Keratinocyte (primary cell): Measurements from ENCODE around the gene LRRC8C. TPM values are rescaled to one million over a fixed set of nuclear protein-coding genes. Genes with fewer than 3 reads are reported as not detected.

ENCODE experiments used
- DNase-seq: peaks from one replicate; pipeline ENCODE4 v3.0.0-alpha.2; 2011; ENCODE audit warnings: low read depth, missing footprints, low spot score
- FAIRE-seq: peaks from 2 replicates; lab custom pipeline; 2011; peaks lifted over from hg19 to GRCh38; lab: Jason Lieb, UNC
- H2AFZ ChIP-seq: 2 replicates; pipeline ENCODE4 v1.6.0; 2012; ENCODE audit warnings: low read length, control low read depth, inconsistent platforms; ENCODE audit not compliant: control insufficient read depth
- H3K27ac ChIP-seq: 2 replicates; pipeline ENCODE4 v1.5.1; 2011; ENCODE audit warnings: low read length; ENCODE audit not compliant: control insufficient read depth, insufficient read depth
- H3K27me3 ChIP-seq: 3 replicates; pipeline ENCODE4 v1.6.0; 2011; ENCODE audit warnings: low read length; ENCODE audit not compliant: control insufficient read depth, insufficient read depth; ENCODE audit errors: extremely low read depth
- H3K36me3 ChIP-seq, 2 experiments: 2 replicates in 1 of 2; 3 replicates in 1 of 2; pipeline ENCODE4 v1.5.1; 2011; ENCODE audit warnings: low read length in 2 of 2, mild to moderate bottlenecking in 1 of 2; ENCODE audit not compliant: control insufficient read depth in 2 of 2, insufficient read depth in 2 of 2; ENCODE audit errors: extremely low read depth in 1 of 2
- H3K4me1 ChIP-seq: 3 replicates; pipeline ENCODE4 v1.5.1; 2011; ENCODE audit warnings: low read length; ENCODE audit not compliant: control insufficient read depth, insufficient read depth; ENCODE audit errors: extremely low read depth
- H3K4me2 ChIP-seq: 3 replicates; pipeline ENCODE4 v1.6.0; 2011; ENCODE audit warnings: low read depth, low read length; ENCODE audit not compliant: control insufficient read depth, insufficient read depth; ENCODE audit errors: extremely low read depth
- H3K4me3 ChIP-seq, 3 experiments: fragments of 200-600 bp in 1 of 3; sonication (generic) in 1 of 3; 2 replicates in 2 of 3; 3 replicates in 1 of 3; pipeline ENCODE4 v1.5.1; 2011 to 2016; ENCODE audit warnings: low read length in 3 of 3, mild to moderate bottlenecking in 3 of 3, control low read depth in 2 of 3, inconsistent platforms in 1 of 3, low read depth in 1 of 3, mixed read lengths in 1 of 3, mixed run types in 1 of 3, moderate library complexity in 1 of 3; ENCODE audit not compliant: control insufficient read depth in 2 of 3, insufficient read depth in 2 of 3; ENCODE audit errors: extremely low read depth in 1 of 3
- H3K79me2 ChIP-seq: 2 replicates; pipeline ENCODE4 v1.6.0; 2012; ENCODE audit warnings: low read length; ENCODE audit not compliant: control insufficient read depth, insufficient read depth
- H3K9ac ChIP-seq: 3 replicates; pipeline ENCODE4 v1.6.0; 2011; ENCODE audit warnings: low read length; ENCODE audit not compliant: control insufficient read depth, insufficient read depth; ENCODE audit errors: extremely low read depth
- H3K9me1 ChIP-seq: 3 replicates; pipeline ENCODE4 v1.6.0; 2011; ENCODE audit warnings: low read length; ENCODE audit not compliant: control insufficient read depth, insufficient read depth; ENCODE audit errors: extremely low read depth
- H3K9me3 ChIP-seq: 2 replicates; pipeline ENCODE4 v1.5.1; 2012; ENCODE audit warnings: low read depth, low read length; ENCODE audit not compliant: control insufficient read depth
- H4K20me1 ChIP-seq: 3 replicates; pipeline ENCODE4 v1.6.0; 2011; ENCODE audit warnings: low read length; ENCODE audit not compliant: control insufficient read depth, insufficient read depth; ENCODE audit errors: extremely low read depth
- CTCF ChIP-seq, 3 experiments: IDR thresholded peaks in 1 of 3; conservative IDR thresholded peaks in 1 of 3; optimal IDR thresholded peaks in 1 of 3; 2 replicates in 2 of 3; 3 replicates in 1 of 3; pipeline versions ENCODE3 to v1.5.1; 2011; ENCODE audit warnings: low read length in 3 of 3, mild to moderate bottlenecking in 3 of 3, moderate library complexity in 2 of 3, control low read depth in 1 of 3, inconsistent platforms in 1 of 3; ENCODE audit not compliant: insufficient read depth in 2 of 3; ENCODE audit errors: extremely low read depth in 1 of 3
- EZH2 ChIP-seq: IDR thresholded peaks from one replicate; pipeline ENCODE4 v1.6.1; 2012; ENCODE audit warnings: inconsistent platforms, mild to moderate bottlenecking, low read length, moderate library complexity
- dilution Hi-C: fragments of 300-500 bp; cut with MboI; formaldehyde crosslinking; loops from one replicate; pipeline ENCODE4 v1.7.0; 2020; ENCODE audit warnings: low sequenced_read_pairs; ENCODE audit not compliant: extremely low pct_ligation_motif_present
- polyA plus RNA-seq, 5 experiments: library from polyadenylated mRNA; depleted of rRNA in 3 of 5; stranded (reverse) in 3 of 5; stranded (forward) in 1 of 5; unstranded in 1 of 5; fragments of >200 nt; gene quantifications; 1 replicate in 1 of 5; 2 replicates in 3 of 5; 3 replicates in 1 of 5; pipeline versions ENCODE4 v1.2.1 to v1.2.3, GENCODE V29; 2011 to 2012; ENCODE audit warnings: missing spikeins in 2 of 5, low read depth in 1 of 5, low replicate concordance in 1 of 5

The LRRC8C gene
- polyA plus RNA-seq, 1 donor (not counting 4 experiments of a cell fraction or from before 2014, with no cell fraction given): 18.4 TPM

- H3K4me3 ChIP-seq: no peak overlapping the region
- no peak overlapping the region for H2AFZ ChIP-seq
- H3K79me2 ChIP-seq: peaks cover 1% of the 10 kb centered on the region
- no peak for TF ChIP-seq EZH2
- no peak for TF ChIP-seq CTCF (optimal IDR thresholded peaks at IDR 0.05 in 1 of 3, IDR thresholded peaks at IDR 0.05 in 1 of 3, conservative IDR thresholded peaks at IDR 0.05 in 1 of 3; ENCODE audit: extremely low read depth in 1 of 3, insufficient read depth in 2 of 3, low read length in 3 of 3)
- H3K36me3 ChIP-seq: peaks cover 4 to 5% of the 10 kb centered on the region in 2 experiments
- no peak overlapping the region for H3K4me2 ChIP-seq
- no peak overlapping the region for H3K9ac ChIP-seq
- dilution Hi-C loops: no loop called here
- no peak overlapping the region for H3K27ac ChIP-seq
- no peaks in the 10 kb centered on the region for H3K9me3 ChIP-seq
- H3K4me1 ChIP-seq: peaks cover 13% of the 10 kb centered on the region
- no peak for DNase-seq
- no peaks in the 10 kb centered on the region for H3K9me1 ChIP-seq
- no peaks in the 10 kb centered on the region for H4K20me1 ChIP-seq
- FAIRE-seq: no peak
- H3K27me3 ChIP-seq: no peaks in the 10 kb centered on the region
Measured at GRCh38 chr1:89715677-89716076, 82.8 kb downstream of the LRRC8C start.

DNA sequence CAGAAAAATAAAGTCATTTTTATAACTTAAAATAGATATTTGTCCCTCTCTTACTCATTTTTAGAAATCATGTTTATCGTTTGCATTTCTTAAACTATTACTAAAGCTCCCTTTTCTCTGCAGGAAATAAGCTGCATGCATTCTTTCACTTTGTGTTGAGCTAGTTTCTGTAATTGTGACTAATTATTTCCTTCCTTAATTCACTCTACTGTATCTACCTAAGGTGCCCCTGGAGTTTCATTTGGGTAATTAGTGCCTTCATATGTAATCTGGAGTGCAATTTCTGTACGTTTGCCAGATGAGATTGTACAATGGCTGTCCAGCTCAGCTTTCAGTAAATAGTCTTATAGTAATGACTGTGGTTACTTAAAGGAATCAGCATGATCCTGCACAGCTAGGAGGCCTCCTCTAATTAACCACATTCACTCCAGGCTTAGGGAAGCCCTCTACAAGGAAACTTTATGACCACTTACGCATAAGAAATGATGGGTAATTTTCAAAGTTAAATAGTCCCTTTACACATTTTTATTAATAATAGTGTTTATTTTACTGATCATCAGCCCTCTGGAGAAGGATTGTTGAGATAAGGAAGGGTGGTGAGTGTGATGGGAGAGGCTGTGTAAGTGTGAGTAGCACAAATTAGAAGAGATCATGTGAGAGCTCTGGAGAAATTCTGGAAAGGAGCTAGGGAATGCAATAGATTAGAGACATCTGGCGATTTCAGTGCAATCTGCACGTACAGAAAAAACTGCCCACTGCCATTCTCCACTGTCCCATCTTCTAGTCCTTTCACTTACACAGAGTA, 86.8 kb downstream of the LRRC8C start:
- H3K4me2 ChIP-seq: no peak overlapping the region
- no peaks in the 10 kb centered on the region for H3K9me1 ChIP-seq
- no peak overlapping the region for H3K9ac ChIP-seq
- H3K4me3 ChIP-seq: no peak overlapping the region
- H3K27me3 ChIP-seq: no peaks in the 10 kb centered on the region
- no peaks in the 10 kb centered on the region for H3K36me3 ChIP-seq
- no peak for FAIRE-seq
- peaks cover 34% of the 10 kb centered on the region for H3K4me1 ChIP-seq
- peaks cover 1% of the 10 kb centered on the region for H3K79me2 ChIP-seq
- dilution Hi-C loops: no loop called here
- no peak for DNase-seq
- H3K27ac ChIP-seq: no peak overlapping the region
- no peak overlapping the region for H2AFZ ChIP-seq
- H4K20me1 ChIP-seq: no peaks in the 10 kb centered on the region
- TF ChIP-seq CTCF (optimal IDR thresholded peaks at IDR 0.05 in 1 of 3, IDR thresholded peaks at IDR 0.05 in 1 of 3, conservative IDR thresholded peaks at IDR 0.05 in 1 of 3; ENCODE audit: extremely low read depth in 1 of 3, insufficient read depth in 2 of 3, low read length in 3 of 3) (no peak), EZH2 (no peak)
- no peaks in the 10 kb centered on the region for H3K9me3 ChIP-seq
